Measurements from ENCODE around the gene RAB3C.
"Not testable (repeated sequence)": the region's sequence is repeated elsewhere in the genome, so short reads cannot be mapped to it uniquely, and the experiment has no call there.

Gene RAB3C

DNA sequence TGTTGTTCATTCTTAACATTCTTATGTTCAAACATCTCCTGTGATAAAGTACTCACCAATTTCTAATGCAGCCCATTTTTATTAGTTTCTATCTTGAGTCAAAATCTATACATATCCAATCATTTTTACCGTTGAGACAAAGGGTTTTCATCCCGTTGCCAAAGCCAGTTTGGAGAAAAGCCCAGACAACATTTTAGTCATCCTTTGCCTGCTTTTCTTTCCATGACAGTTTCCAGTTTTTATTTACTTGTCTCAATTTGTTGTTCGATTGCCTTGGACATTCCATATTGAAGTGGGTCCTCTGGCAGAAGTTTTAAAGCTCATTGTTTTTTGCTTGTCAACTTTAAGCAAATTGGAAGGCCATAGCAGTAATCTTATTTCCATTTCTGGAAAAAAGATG, 123.9 kb downstream of the RAB3C start:
- ChIA-PET CTCF (interaction anchor here (1.1 kb wide), 2 partner anchors 11 to 34 kb away, joined by 3 read pairs; no protein-coding TSS in a partner anchor), POLR2A (no interaction called here)
- DNase-seq (ENCODE audit: extremely low spot score) = no peak
- TF ChIP-seq, protein P1, sequence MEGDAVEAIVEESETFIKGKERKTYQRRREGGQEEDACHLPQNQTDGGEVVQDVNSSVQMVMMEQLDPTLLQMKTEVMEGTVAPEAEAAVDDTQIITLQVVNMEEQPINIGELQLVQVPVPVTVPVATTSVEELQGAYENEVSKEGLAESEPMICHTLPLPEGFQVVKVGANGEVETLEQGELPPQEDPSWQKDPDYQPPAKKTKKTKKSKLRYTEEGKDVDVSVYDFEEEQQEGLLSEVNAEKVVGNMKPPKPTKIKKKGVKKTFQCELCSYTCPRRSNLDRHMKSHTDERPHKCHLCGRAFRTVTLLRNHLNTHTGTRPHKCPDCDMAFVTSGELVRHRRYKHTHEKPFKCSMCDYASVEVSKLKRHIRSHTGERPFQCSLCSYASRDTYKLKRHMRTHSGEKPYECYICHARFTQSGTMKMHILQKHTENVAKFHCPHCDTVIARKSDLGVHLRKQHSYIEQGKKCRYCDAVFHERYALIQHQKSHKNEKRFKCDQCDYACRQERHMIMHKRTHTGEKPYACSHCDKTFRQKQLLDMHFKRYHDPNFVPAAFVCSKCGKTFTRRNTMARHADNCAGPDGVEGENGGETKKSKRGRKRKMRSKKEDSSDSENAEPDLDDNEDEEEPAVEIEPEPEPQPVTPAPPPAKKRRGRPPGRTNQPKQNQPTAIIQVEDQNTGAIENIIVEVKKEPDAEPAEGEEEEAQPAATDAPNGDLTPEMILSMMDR (IDR thresholded peaks at IDR 0.05; ENCODE audit: control extremely low read depth, extremely low read depth, low read depth, missing control alignments) = no peak

DNA sequence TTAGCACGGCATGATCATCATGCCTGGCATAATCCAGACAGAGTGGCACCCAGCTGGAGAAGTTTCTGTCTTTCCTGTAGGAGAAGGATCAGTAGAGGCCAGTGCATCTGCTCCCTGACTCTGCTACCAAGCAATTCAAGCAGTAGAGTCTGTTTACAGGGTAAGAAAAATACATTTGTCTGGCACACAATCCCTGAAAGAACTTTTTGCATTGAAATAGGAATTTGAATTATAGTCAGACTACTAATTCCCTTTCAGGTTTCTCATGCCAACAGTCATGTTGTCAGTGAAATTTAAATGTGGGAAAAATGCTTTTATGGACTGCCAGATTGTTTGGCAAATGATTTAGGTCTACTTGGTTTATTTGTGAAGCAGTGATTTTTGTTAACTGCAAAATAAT, 125.6 kb downstream of the RAB3C start:
- ChIA-PET POLR2A (no interaction called here), CTCF (no interaction called here)
- no peak for DNase-seq (ENCODE audit: extremely low spot score)
- TF ChIP-seq, protein P1 (IDR thresholded peaks at IDR 0.05; ENCODE audit: control extremely low read depth, extremely low read depth, low read depth, missing control alignments) = no peak

DNA sequence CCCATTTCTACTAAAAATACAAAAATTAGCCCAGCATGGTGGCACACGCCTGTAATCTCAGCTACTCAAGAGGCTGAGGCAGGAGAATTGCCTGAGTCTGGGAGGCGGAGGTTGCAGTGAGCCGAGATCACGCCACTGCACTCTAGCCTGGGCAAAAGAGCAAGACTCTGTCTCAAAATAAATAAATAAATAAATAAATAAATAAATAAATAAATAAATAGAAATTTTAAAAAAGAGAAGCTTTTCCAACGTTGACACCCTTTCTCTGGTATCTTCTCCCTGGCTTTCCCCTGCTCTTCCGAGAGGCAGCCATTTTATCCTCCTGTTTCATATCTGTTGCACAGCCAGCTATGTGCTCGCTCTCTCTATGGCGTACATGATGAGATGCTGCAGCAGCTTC, 127.5 kb downstream of the RAB3C start:
- CTCF ChIA-PET = interaction anchor here (1.2 to 1.6 kb wide), 2 partner anchors 9 to 15 kb away, joined by 3 to 4 read pairs; no protein-coding TSS in a partner anchor
- POLR2A ChIA-PET; DNase-seq (ENCODE audit: extremely low spot score): not testable (repeated sequence)

DNA sequence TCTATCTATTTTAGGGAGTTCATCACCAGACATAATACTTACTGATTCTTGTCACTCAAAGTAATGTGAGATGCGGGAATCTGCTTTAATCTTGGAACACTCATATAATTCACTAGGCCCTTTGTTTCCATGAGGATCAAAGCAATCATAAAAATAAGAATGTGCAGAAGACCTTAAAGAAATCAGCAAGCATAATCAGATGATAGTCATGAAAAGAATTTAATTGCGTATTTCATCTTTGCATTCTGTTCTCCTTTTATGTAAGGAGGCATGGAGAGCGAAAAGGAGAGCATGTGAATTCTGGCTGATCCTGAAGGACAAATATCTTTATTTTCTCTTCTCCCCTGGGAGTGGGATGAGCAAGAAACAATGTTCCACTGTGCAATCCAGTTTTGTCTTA, 128.0 kb downstream of the RAB3C start:
- DNase-seq (ENCODE audit: extremely low spot score) = no peak
- ChIA-PET POLR2A (no interaction called here), CTCF (interaction anchor here (1.2 kb wide), 1 partner anchor 15 kb away, joined by 3 read pairs; no protein-coding TSS in a partner anchor)
- TF ChIP-seq, protein P1 (IDR thresholded peaks at IDR 0.05; ENCODE audit: control extremely low read depth, extremely low read depth, low read depth, missing control alignments) = no peak

DNA sequence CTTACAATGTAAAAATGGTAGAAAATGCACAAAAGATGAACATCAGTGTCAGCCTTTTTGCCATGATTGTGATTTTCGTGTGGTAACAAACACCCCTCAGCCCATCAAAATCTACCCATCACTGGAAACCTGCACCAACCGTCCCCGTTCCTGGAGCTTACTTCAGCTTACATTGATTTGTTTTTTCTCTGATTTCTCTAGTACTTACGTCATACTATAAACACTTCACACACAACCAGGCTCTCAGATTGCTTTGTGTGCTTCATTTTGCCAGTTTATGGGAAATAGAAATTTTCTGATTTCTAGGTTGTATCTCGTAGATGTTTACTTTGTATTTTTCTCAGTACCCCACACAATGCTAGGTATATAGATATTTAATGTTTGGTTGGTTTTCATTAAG, 129.1 kb downstream of the RAB3C start:
- POLR2A ChIA-PET = no interaction called here
- CTCF ChIA-PET = no interaction called here
- TF ChIP-seq, protein P1 (IDR thresholded peaks at IDR 0.05; ENCODE audit: control extremely low read depth, extremely low read depth, low read depth, missing control alignments) = no peak
- no peak for DNase-seq (ENCODE audit: extremely low spot score)

DNA sequence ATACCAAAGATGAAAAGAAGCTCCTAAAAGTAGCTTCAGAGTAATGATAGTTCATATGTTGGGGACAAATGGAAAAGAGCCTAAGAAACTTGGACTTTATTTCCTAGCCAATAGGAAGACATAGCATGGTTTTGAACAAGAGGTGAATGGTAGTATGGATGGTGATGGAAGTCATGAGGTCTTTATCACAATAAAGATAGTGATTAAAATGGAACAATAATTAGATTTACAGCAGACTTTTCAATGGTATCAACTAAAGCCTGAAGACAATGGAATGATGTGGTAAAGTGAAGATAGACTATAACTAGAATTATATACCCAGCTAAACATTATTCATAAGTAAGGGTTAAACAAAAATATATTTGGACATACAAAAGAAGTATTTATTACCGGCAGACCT, 131.2 kb downstream of the RAB3C start:
- no peak for DNase-seq (ENCODE audit: extremely low spot score)
- POLR2A ChIA-PET = no interaction called here
- CTCF ChIA-PET = no interaction called here
- TF ChIP-seq, protein P1 (IDR thresholded peaks at IDR 0.05; ENCODE audit: control extremely low read depth, extremely low read depth, low read depth, missing control alignments) = no peak

DNA sequence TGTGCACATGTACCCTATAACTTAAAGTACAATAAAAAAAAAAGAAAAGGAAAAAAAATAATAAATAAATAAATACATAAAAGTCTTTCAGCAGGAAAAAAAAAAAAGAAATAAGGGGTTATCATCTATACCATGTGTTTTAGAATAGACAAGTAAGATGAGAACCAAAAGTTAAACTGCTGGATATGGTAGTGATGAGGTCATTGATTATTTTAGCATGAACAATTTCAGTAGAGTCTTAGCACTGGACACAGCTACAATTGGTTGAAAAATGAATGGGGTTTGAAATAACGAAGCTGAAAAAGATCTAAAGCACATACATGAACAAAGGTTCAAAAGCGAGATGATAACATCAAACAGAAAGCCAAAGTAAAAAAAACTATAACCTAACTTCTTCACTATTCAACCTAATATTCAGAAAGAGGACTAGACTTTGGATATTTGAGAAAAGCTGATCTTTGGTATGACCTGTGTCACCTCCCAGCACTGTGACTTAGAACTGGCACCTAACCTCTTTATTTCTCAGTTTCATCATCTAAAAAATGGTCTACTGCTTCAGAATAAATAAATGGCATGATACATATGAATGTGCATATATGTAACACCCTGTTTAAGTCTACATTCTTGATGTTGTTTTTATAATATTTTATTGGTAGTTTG, 133.3 kb downstream of the RAB3C start:
- POLR2A ChIA-PET = no interaction called here

More for the DNA sequence above, 133.3 kb downstream of the RAB3C start:
- no peak for DNase-seq (ENCODE audit: extremely low spot score)
- CTCF ChIA-PET = no interaction called here
- TF ChIP-seq, protein P1 (IDR thresholded peaks at IDR 0.05; ENCODE audit: control extremely low read depth, extremely low read depth, low read depth, missing control alignments) = no peak

Measured in GM10248 (cell line).